NCI-H524 treated with DMSO at 0.1 percent for 48 hours (cell line): ENCODE measurements around the gene TAGLN2.
A peak's percentile ranks its signal among the peaks of the same experiment; 100 is the strongest.

Source experiments
- DNase-seq: peaks from one replicate; lab custom pipeline; 2025; lab: John Stamatoyannopoulos, UW

TAGLN2 gene

GRCh38 chr1:159935305-159935704 is 10.0 kb upstream of the TAGLN2 start:
- no peak for DNase-seq

GRCh38 chr1:159934136-159935039 is 9.1 kb upstream of the TAGLN2 start:
- no peak for DNase-seq

GRCh38 chr1:159933347-159933746 is 8.0 kb upstream of the TAGLN2 start:
- no peak for DNase-seq

GRCh38 chr1:159932296-159933285 is 7.3 kb upstream of the TAGLN2 start:
- DNase-seq, result no peak

GRCh38 chr1:159931795-159932173 is 6.5 kb upstream of the TAGLN2 start:
- no peak for DNase-seq

GRCh38 chr1:159931101-159931794 is 5.9 kb upstream of the TAGLN2 start:
- DNase-seq, result no peak

GRCh38 chr1:159930634-159931033 is 5.3 kb upstream of the TAGLN2 start:
- no peak for DNase-seq

- DNase-seq, result no peak
Measured at GRCh38 chr1:159930216-159930615, 4.9 kb upstream of the TAGLN2 start.

- DNase-seq, result no peak
Measured at GRCh38 chr1:159929155-159930051, 4.1 kb upstream of the TAGLN2 start.

- no peak for DNase-seq
Measured at GRCh38 chr1:159928491-159929050, 3.3 kb upstream of the TAGLN2 start.

GRCh38 chr1:159927849-159928431 is 2.6 kb upstream of the TAGLN2 start:
- peak; percentile 49 for DNase-seq

GRCh38 chr1:159927211-159927848 is 2.0 kb upstream of the TAGLN2 start:
- no peak for DNase-seq

GRCh38 chr1:159925719-159926078 is 392 bp upstream of the TAGLN2 start:
- DNase-seq, result no peak

GRCh38 chr1:159924025-159924790 is 1.1 kb downstream of the TAGLN2 start:
- no peak for DNase-seq

- DNase-seq, result no peak
Measured at GRCh38 chr1:159923203-159924024, 1.9 kb downstream of the TAGLN2 start.

GRCh38 chr1:159922511-159923202 is 2.6 kb downstream of the TAGLN2 start:
- DNase-seq, result no peak

GRCh38 chr1:159921700-159922504 is 3.4 kb downstream of the TAGLN2 start:
- no peak for DNase-seq
